HL-60/S4 treated with retinoic acid at 250 ng/mL for 4 days and 3 days (cell line): ENCODE measurements around the gene ADGRV1.
"Not testable (repeated sequence)": the region's sequence is repeated elsewhere in the genome, so short reads cannot be mapped to it uniquely, and the experiment has no call there.

ENCODE experiments used
- in situ Hi-C: fragments of 300-500 bp; cut with MboI; formaldehyde crosslinking; loops from 2 replicates; pipeline ENCODE4 v1.7.0; 2022; ENCODE audit warnings: low sequenced_read_pairs

Gene ADGRV1

DNA sequence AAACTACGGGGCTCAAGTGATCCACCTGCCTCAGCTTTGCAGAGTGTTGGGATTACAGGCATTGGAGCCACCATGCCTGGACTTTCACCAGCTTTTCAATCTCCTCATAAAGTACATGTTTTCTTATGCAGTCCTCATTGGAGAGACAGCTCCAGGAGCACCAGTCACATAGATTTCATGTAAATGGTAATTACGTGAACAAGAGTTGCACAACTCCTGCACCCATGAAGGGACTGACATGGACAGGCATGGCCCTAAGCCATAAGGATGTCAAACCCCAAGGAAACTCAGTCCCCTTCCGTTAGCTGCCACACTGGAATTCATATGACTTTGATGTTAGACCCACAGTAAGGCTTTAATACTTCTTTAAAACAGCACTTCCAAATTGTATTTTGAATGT, 7.6 kb upstream of the ADGRV1 start:
- in situ Hi-C loops: no loop called here

- in situ Hi-C loops: no loop called here
Measured at GRCh38 chr5:90551376-90551775, 7.2 kb upstream of the ADGRV1 start.

GRCh38 chr5:90553711-90554110, 4.9 kb upstream of the ADGRV1 start:
- in situ Hi-C loops: no loop called here

- in situ Hi-C loops: no loop called here
Measured at GRCh38 chr5:90554358-90555006, 4.1 kb upstream of the ADGRV1 start.

- in situ Hi-C loops: no loop called here
Measured at GRCh38 chr5:90555666-90556065, 2.9 kb upstream of the ADGRV1 start.

DNA sequence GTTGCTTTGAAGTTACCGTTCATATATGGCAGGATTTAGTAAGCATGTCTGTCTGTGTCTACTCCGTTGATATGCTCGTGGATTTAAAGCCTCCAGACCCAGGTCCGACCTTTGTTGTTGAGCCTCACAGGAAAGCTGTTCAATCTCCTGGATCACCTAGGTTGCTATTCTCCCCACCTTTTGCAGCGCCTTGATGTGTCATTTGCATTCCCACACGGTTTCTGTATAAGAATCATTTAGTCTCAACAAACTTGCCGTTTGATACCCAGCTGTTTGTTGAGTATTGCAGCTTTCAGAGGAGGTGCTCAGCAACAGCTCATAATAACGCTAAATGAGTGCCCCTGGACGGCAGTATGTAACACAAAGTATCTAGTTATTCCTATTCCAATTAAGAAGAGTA, 1.2 kb upstream of the ADGRV1 start:
- in situ Hi-C loops: no loop called here

DNA sequence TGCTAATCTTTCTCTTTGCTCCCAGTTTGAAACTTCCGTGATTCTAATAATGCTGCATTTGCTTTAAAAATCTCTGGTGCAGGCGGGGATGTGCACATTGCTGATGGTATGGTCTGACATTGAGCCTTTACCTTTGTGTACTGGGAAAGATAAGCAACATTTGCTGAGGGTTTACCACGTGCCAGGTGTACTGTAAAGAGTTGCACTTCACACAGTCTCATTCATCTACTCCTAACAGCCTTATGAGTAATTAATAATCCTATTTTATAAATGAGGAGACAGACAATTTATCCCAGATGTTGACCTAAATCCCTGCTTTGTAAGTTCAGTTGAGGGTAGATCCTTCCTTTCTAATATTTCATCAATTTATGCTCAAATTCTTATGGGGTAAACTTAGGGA, 726 bp upstream of the ADGRV1 start:
- in situ Hi-C loops: no loop called here

DNA sequence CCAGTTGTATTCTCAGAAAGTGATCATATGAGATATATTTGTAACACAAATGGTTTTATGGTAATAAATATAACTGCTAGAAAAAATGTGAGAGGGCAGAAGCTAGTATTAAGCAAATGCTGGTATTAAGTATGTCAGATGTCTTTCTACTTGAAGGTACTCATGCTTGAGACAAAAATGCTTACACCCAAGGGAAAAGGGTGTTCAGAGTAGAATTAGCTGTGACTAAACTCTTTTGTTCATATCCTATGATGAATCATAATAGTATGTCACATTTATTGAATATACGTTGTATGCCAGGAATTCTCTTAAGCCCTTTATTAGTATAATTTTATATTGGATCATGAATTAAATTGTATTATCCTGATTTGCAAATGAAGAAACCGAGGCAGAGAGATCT, 2.2 kb downstream of the ADGRV1 start:
- in situ Hi-C loops: no loop called here

DNA sequence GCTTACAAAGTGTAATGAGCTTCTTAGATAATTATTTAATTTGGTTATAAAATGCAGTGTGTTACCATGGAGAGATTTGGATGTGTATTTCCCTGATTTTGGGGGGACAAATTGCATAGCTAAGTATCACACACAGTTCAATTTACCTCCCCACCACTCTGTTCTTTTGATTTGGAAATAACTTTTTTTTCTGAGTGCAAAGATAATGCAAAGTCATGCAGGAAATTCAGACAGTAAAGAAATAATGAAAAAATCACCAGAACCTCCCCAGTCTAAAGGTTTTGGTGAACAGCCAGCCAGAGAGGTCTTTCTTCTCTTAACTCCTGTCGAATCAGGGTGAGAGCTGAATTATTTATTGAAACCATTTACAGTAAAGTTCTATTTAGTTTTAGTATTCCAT, 3.2 kb downstream of the ADGRV1 start:
- in situ Hi-C loops: no loop called here

DNA sequence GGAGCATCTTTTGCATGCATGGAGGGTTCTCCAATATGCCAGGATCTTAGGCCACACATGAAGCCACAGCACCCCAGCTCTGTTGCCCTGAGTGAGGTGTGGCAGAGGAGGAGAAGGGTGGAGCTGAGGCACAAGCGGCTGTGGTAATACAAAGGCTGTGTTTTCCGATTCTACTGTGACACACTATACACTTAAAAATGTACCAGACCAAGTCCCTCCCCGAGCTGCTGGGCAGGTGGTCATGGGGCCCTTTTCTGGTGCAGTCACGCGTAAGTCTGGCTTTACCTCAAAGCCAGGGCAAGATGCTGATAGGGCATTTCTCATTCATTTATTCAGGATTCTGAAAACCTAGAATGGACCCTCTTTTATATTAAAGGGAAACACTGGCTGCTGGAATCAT, 3.7 kb downstream of the ADGRV1 start:
- in situ Hi-C loops: no loop called here

- in situ Hi-C loops: no loop called here
Measured at GRCh38 chr5:90563108-90563507, 4.5 kb downstream of the ADGRV1 start.

DNA sequence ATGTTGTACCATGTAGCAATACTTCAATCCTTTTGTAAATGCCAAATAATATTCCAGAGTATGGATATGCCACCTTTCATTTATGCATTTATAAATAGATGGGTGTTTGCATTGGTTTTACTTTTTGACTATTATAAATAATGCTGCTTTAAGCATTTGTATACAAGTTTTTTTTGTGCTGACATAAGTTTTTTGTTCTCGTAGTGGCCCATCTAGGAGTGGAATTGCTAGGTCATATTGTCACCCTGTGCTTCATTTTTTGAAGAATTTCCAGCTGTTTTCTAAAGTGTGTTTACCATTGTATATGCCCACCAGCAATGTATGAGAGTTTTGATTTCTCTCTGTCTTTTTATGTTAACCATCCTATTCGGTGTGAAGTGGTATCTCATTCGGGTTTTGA, 6.9 kb downstream of the ADGRV1 start:
- in situ Hi-C loops: no loop called here

GRCh38 chr5:90569084-90569483, 10.5 kb downstream of the ADGRV1 start:
- in situ Hi-C loops: no loop called here

- in situ Hi-C loops: no loop called here
Measured at GRCh38 chr5:90570034-90570433, 11.4 kb downstream of the ADGRV1 start.

GRCh38 chr5:90571147-90571773, 12.7 kb downstream of the ADGRV1 start:
- in situ Hi-C loops: no loop called here

DNA sequence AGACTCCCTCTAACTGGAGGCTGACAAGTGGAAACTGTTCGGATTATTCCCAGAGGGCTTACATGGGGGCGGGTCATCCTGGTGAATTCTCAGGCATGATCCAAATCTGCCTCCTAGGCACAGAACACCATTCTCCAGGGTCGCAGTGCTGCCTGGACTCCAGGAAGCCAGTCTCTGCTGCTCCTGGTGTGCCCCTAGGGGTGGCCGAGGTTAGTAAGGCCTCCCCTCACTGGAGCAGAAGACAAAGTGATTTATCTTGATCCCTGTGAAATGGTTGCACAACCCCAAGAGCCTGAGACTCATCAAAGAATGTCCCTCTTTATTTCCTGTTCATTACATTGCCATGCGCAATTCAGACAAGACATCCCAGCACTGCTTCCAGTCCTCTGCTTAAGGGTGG, 17.1 kb downstream of the ADGRV1 start:
- in situ Hi-C loops: no loop called here

DNA sequence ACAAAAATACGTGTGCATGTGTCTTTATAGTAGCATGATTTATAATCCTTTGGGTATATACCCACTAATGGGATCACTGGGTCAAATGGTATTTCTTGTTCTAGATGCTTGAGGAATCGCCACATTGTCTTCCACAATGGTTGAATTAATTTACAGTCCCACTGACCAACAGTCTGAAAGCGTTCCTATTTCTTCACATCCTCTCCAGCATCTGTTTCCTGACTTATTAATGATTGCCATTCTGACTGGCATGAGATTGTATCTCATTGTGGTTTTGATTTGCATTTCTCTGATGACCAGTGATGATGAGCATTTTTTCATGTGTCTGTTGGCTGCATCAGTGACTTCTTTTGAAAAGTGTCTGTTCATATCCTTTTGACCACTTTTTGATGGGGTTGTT, 18.0 kb downstream of the ADGRV1 start:
- in situ Hi-C loops: not testable (repeated sequence)

DNA sequence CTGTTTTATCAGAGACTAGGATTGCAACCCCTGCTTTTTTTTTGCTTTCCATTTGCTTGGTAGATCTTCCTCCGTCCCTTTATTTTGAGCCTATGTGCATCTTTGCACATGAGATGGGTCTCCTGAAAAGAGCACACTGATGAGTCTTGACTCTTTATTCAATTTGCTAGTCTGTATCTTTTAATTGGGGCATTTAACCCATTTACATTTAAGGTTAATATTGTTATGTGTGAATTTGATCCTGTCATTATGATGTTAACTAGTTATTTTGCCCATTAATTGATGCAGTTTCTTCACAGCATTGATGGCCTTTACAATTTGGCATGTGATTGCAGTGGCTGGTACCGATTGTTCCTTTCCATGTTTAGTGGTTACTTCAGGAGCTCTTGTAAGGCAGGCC, 21.3 kb downstream of the ADGRV1 start:
- in situ Hi-C loops: not testable (repeated sequence)

DNA sequence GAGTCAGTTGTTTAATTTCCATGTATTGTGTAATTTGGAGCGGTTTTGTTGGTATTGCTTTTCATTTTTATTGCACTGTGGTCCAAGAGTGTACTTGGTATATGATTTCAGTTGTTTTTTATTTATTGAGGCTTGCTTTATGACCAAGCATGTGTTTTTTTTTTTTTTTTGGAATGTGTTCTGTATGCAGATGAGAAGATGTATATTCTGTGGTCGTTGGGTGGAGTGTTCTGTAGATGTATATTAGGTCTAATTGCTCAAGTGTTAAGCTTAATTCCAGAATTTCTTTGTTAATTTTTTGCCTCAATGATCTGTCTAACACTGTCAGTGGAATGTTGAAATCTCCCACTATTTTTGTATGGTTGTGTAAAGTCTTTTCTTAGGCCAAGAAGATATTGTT, 23.4 kb downstream of the ADGRV1 start:
- in situ Hi-C loops: no loop called here

DNA sequence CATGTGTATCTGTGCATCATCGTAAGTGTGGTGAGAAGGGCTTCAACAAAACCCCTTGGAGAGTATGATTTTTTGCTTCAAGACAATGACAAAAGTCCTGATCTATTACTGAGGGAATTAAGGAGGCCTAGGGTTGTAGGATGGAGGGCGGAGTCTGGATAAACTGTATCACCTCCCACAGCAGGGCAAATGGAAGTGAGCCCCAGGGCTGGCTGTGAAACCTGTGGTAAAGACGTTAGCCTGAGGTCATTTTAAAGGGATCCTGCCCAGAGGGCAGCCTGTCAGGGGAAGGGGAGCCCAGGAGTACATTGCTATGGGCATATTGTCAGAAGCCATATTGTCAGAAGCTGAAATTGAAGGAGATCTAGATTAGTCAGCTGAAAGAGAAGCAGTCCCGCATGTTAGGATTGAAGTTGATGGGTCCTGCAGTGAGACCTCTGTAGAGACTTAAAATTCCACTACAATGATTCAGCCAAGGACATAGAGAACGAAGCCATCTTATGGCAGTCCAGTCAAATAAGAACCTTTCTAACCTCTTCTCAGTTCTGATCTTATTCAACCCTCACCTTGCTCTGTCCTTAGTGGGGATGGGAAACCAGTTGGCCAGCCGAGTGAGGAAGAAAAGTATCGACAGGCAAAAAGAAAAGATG, 26.9 kb downstream of the ADGRV1 start:
- in situ Hi-C loops: no loop called here

DNA sequence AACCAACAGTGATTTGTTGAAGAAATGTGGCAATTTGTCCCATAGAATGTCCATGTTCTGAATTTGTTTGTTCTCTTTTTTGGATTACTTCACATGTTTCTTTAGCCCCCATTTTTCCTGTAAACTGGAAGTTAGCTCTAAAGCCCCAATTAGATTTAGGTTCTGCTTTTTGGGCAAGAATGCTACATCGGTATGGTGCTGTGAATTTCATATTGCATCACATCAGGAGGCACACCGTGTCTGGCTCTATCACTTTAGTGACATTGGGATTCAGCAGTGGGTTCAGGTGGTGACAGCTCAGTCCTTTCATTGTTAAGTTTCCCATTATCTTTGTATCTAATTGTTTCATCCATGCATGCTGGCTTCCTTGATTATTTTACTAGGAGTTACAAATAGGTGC, 27.9 kb downstream of the ADGRV1 start:
- in situ Hi-C loops: no loop called here

- in situ Hi-C loops: no loop called here
Measured at GRCh38 chr5:90590170-90590569, 31.6 kb downstream of the ADGRV1 start.

GRCh38 chr5:90593083-90593482, 34.5 kb downstream of the ADGRV1 start:
- in situ Hi-C loops: not testable (repeated sequence)
